HepG2 (cell line): ENCODE data around the gene OSBP. TPM values are rescaled to one million over a fixed set of nuclear protein-coding genes. Genes with fewer than 3 reads are reported as not detected.

ENCODE experiments used
- ADNP ChIP-seq: sonication (generic); formaldehyde crosslinking; IDR thresholded peaks from 2 replicates; pipeline ENCODE4 v1.4.0; 2020; ENCODE audit warnings: missing genetic modification reagents
- ARNTL ChIP-seq: sonication (generic); formaldehyde crosslinking; IDR thresholded peaks from 2 replicates; pipeline ENCODE4 v1.4.0; 2020; ENCODE audit warnings: mild to moderate bottlenecking, missing genetic modification reagents
- CBX2 ChIP-seq, 2 experiments: fragments of 200-600 bp in 1 of 2; sonication (generic); formaldehyde crosslinking in 1 of 2; IDR thresholded peaks; 2 replicates each; pipeline versions ENCODE4 v1.7.0 to v1.8.1; 2018 to 2022; ENCODE audit warnings: low read depth in 2 of 2, low read length in 1 of 2, mild to moderate bottlenecking in 1 of 2, missing genetic modification reagents in 1 of 2
- CREB1 ChIP-seq, 2 experiments: fragments of 450-650 bp in 1 of 2; IDR thresholded peaks; 2 replicates each; pipeline ENCODE4 v1.6.1; 2016 to 2017; ENCODE audit warnings: control low read depth in 1 of 2, mild to moderate bottlenecking in 1 of 2, missing compliant biosample characterization in 1 of 2, missing genetic modification characterization in 1 of 2
- DMAP1 ChIP-seq: IDR thresholded peaks from 2 replicates; pipeline ENCODE4 v1.6.1; 2016
- MYNN ChIP-seq: sonication (generic); formaldehyde crosslinking; IDR thresholded peaks from 2 replicates; pipeline ENCODE4 v1.4.0; 2020; ENCODE audit warnings: mild to moderate bottlenecking, low read depth, missing genetic modification reagents
- NFIC ChIP-seq: IDR thresholded peaks from 2 replicates; pipeline ENCODE4 v1.6.1; 2012; ENCODE audit warnings: mild to moderate bottlenecking, low read length, inconsistent platforms
- NR2F1 ChIP-seq, 2 experiments: fragments of 450-650 bp in 1 of 2; formaldehyde crosslinking in 1 of 2; IDR thresholded peaks; 2 replicates each; pipeline versions ENCODE4 v1.5.0 to v1.6.1; 2016 to 2020; ENCODE audit warnings: mild to moderate bottlenecking in 1 of 2, missing compliant biosample characterization in 1 of 2, missing genetic modification reagents in 1 of 2, moderate library complexity in 1 of 2
- PHF8 ChIP-seq: sonication (generic); formaldehyde crosslinking; IDR thresholded peaks from 2 replicates; pipeline ENCODE4 v1.5.0; 2020; ENCODE audit warnings: missing genetic modification reagents
- RBM22 ChIP-seq: fragments of 200-400 bp; formaldehyde crosslinking; optimal IDR thresholded peaks from 2 replicates; pipeline ENCODE3; 2017; ENCODE audit warnings: mild to moderate bottlenecking, low read length, moderate library complexity
- RFX1 ChIP-seq: fragments of 450-650 bp; IDR thresholded peaks from 2 replicates; pipeline ENCODE4 v1.6.1; 2017
- WIZ ChIP-seq: sonication (generic); formaldehyde crosslinking; IDR thresholded peaks from 2 replicates; pipeline ENCODE4 v1.5.1; 2020; ENCODE audit warnings: mild to moderate bottlenecking, missing genetic modification reagents
- ZFP1 ChIP-seq: IDR thresholded peaks from 2 replicates; pipeline ENCODE4 v1.6.1; 2016
- ZMYM4 ChIP-seq: sonication (generic); formaldehyde crosslinking; IDR thresholded peaks from 2 replicates; pipeline ENCODE4 v1.8.1; 2023; ENCODE audit warnings: mild to moderate bottlenecking, missing genetic modification reagents
- ZNF292 ChIP-seq: sonication (generic); formaldehyde crosslinking; IDR thresholded peaks from 2 replicates; pipeline ENCODE4 v1.8.1; 2022; ENCODE audit warnings: mild to moderate bottlenecking, low read depth, missing genetic modification reagents, borderline replicate concordance
- ZNF34 ChIP-seq: sonication (generic); formaldehyde crosslinking; IDR thresholded peaks from 2 replicates; pipeline ENCODE4 v1.4.0; 2020; ENCODE audit warnings: mild to moderate bottlenecking, missing genetic modification reagents, borderline replicate concordance
- ZNF430 ChIP-seq: sonication (generic); formaldehyde crosslinking; IDR thresholded peaks from 2 replicates; pipeline ENCODE4 v1.9.0; 2021; ENCODE audit warnings: mild to moderate bottlenecking, missing genetic modification reagents
- ZNF556 ChIP-seq: sonication (generic); formaldehyde crosslinking; IDR thresholded peaks from 2 replicates; pipeline ENCODE4 v1.4.0; 2020; ENCODE audit warnings: mild to moderate bottlenecking, missing genetic modification reagents, borderline replicate concordance
- ZNF615 ChIP-seq: sonication (generic); formaldehyde crosslinking; IDR thresholded peaks from 2 replicates; pipeline ENCODE4 v1.5.0; 2020; ENCODE audit warnings: mild to moderate bottlenecking, missing genetic modification reagents, borderline replicate concordance
- polyA plus RNA-seq, 8 experiments: library from polyadenylated mRNA; depleted of rRNA in 3 of 8; stranded (reverse) in 7 of 8; unstranded in 1 of 8; fragments of >200 nt; fragmentation: Illumina TruSeq in 4 of 8; extraction: Trizol in 4 of 8; gene quantifications; 2 replicates each; pipeline versions ENCODE4 v1.2.1 to v1.2.3, GENCODE V29; 2011 to 2016; ENCODE audit warnings: low read depth in 4 of 8, missing spikeins in 1 of 8, mixed read lengths in 1 of 8; ENCODE audit not compliant: insufficient read depth in 1 of 8
- total RNA-seq, 5 experiments: library from RNA; depleted of rRNA; stranded (reverse); fragments of >200 nt; fragmentation: Illumina TruSeq; extraction: Trizol; gene quantifications; 2 replicates each; pipeline ENCODE4 v1.2.3, GENCODE V29; 2016; ENCODE audit warnings: low read depth in 1 of 5
- TF ChIP-seq, protein P1 (sequence below): sonication (generic); formaldehyde crosslinking; IDR thresholded peaks from 2 replicates; pipeline ENCODE4 v1.5.0; 2020; ENCODE audit warnings: mild to moderate bottlenecking, missing genetic modification reagents, borderline replicate concordance
- TF ChIP-seq, protein P2 (sequence below): sonication (generic); formaldehyde crosslinking; IDR thresholded peaks from 2 replicates; pipeline ENCODE4 v1.8.0; 2022; ENCODE audit warnings: mild to moderate bottlenecking, missing genetic modification reagents, moderate library complexity
- TF ChIP-seq, protein P3 (sequence below): sonication (generic); formaldehyde crosslinking; IDR thresholded peaks from 2 replicates; pipeline ENCODE4 v1.4.0; 2020; ENCODE audit warnings: missing genetic modification reagents
- TF ChIP-seq, protein P4 (sequence below): fragments of 450-650 bp; IDR thresholded peaks from 2 replicates; pipeline ENCODE4 v1.6.1; 2016

The OSBP gene
- total and polyA plus RNA-seq, 2 of the 13 experiments (the other 11 are each of a cell fraction or from before 2014, with no cell fraction given), result 12.1 to 13.5 TPM

DNA sequence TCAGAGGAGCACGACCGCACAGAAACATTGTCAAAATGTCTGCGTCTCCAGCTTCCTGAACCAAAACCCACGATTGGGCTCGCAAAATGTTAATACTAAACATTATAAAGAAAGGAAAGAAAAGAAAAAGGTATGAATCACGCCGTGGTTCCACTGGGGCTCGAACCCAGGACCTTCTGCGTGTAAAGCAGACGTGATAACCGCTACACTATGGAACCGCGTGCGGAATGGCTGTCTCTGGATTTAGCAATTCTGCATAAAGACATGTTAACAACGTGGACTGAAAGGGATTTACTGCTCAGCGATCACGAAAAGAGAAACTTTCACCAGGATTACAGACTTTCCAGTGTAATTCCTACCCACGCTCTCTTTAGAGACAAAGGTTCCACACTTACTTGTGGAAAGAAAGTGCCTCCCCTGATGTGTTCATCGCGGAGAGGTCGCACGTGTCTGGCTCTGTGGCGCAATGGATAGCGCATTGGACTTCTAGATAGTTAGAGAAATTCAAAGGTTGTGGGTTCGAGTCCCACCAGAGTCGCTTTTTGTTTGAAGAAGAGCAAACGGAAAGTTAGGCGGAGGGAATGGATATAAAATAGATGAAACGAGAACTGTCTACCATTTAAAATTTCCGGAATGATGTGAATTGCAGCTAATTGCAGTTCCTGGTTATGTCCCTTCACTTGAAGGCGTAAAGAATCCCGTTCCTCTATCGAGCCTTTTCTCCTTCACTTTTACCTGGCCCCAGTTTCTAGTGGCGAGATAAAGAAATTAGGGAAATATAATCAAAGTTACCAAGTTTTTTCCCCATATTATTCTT, 64.5 kb downstream of the OSBP start (continued):
- TF ChIP-seq, protein P1, sequence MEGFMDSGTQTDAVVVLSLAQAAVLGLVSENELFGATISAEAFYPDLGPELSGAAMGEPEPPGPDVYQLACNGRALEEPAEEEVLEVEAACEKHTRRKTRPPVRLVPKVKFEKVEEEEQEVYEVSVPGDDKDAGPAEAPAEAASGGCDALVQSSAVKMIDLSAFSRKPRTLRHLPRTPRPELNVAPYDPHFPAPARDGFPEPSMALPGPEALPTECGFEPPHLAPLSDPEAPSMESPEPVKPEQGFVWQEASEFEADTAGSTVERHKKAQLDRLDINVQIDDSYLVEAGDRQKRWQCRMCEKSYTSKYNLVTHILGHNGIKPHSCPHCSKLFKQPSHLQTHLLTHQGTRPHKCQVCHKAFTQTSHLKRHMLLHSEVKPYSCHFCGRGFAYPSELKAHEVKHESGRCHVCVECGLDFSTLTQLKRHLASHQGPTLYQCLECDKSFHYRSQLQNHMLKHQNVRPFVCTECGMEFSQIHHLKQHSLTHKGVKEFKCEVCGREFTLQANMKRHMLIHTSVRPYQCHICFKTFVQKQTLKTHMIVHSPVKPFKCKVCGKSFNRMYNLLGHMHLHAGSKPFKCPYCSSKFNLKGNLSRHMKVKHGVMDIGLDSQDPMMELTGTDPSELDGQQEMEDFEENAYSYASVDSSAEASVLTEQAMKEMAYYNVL (CRISPR knock-in tag), result no peak; the same call in 1 of the 2 replicates
- TF ChIP-seq MYNN (CRISPR knock-in tag), result no peak
- TF ChIP-seq CBX2 (IDR thresholded peaks at IDR 0.05; ENCODE audit: low read depth, low read length), result no peak
- TF ChIP-seq CBX2 (CRISPR knock-in tag; IDR thresholded peaks at IDR 0.05; ENCODE audit: low read depth), result no peak
- TF ChIP-seq RFX1, result no peak
- no peak; the same call in 1 of the 2 replicates for TF ChIP-seq ZNF556 (CRISPR knock-in tag)
- TF ChIP-seq ZNF430 (CRISPR knock-in tag), result no peak
- TF ChIP-seq ZNF292 (CRISPR knock-in tag), result no peak
- TF ChIP-seq DMAP1 (CRISPR knock-in tag), result peak; percentile 46
- TF ChIP-seq ZNF34 (CRISPR knock-in tag), result 0 out of 2 replicates have a peak, but pooled peaks have one; percentile 10
- TF ChIP-seq WIZ (CRISPR knock-in tag), result 0 out of 2 replicates have a peak, but pooled peaks have one; percentile 8
- TF ChIP-seq ZMYM4 (CRISPR knock-in tag), result peak; percentile 6; the same call in 1 of the 2 replicates
- TF ChIP-seq, protein P2, sequence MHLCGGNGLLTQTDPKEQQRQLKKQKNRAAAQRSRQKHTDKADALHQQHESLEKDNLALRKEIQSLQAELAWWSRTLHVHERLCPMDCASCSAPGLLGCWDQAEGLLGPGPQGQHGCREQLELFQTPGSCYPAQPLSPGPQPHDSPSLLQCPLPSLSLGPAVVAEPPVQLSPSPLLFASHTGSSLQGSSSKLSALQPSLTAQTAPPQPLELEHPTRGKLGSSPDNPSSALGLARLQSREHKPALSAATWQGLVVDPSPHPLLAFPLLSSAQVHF (CRISPR knock-in tag), result no peak
- TF ChIP-seq NFIC, result peak; percentile 50
- peak; percentile 61; the same call in 1 of the 2 replicates for TF ChIP-seq ADNP (CRISPR knock-in tag)
- TF ChIP-seq ARNTL (CRISPR knock-in tag), result peak; percentile 54; the same call in 1 of the 2 replicates
- TF ChIP-seq, protein P3, sequence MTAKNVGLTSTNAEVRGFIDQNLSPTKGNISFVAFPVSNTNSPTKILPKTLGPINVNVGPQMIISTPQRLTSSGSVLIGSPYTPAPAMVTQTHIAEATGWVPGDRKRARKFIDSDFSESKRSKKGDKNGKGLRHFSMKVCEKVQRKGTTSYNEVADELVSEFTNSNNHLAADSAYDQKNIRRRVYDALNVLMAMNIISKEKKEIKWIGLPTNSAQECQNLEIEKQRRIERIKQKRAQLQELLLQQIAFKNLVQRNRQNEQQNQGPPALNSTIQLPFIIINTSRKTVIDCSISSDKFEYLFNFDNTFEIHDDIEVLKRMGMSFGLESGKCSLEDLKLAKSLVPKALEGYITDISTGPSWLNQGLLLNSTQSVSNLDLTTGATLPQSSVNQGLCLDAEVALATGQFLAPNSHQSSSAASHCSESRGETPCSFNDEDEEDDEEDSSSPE, result peak; percentile 48; the same call in 1 of the 2 replicates
- TF ChIP-seq ZNF615, result 0 out of 2 replicates have a peak, but pooled peaks have one; percentile 3
- TF ChIP-seq PHF8 (CRISPR knock-in tag), result peak; percentile 43; the same call in 1 of the 2 replicates
- no peak for TF ChIP-seq CREB1 (IDR thresholded peaks at IDR 0.05)
- peak; percentile 53 for TF ChIP-seq CREB1 (CRISPR knock-in tag; IDR thresholded peaks at IDR 0.05)
- TF ChIP-seq, protein P4, sequence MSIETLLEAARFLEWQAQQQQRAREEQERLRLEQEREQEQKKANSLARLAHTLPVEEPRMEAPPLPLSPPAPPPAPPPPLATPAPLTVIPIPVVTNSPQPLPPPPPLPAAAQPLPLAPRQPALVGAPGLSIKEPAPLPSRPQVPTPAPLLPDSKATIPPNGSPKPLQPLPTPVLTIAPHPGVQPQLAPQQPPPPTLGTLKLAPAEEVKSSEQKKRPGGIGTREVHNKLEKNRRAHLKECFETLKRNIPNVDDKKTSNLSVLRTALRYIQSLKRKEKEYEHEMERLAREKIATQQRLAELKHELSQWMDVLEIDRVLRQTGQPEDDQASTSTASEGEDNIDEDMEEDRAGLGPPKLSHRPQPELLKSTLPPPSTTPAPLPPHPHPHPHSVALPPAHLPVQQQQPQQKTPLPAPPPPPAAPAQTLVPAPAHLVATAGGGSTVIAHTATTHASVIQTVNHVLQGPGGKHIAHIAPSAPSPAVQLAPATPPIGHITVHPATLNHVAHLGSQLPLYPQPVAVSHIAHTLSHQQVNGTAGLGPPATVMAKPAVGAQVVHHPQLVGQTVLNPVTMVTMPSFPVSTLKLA, result peak; percentile 76
- no peak for TF ChIP-seq ZFP1
- peak; percentile 83 for TF ChIP-seq RBM22
- TF ChIP-seq NR2F1 (CRISPR knock-in tag; IDR thresholded peaks at IDR 0.05), result 0 out of 4 replicates have a peak, but pooled peaks of 1 of the 2 experiments have one; percentile 9
